ENCODE data around the gene ECM1.

The ECM1 gene

DNA sequence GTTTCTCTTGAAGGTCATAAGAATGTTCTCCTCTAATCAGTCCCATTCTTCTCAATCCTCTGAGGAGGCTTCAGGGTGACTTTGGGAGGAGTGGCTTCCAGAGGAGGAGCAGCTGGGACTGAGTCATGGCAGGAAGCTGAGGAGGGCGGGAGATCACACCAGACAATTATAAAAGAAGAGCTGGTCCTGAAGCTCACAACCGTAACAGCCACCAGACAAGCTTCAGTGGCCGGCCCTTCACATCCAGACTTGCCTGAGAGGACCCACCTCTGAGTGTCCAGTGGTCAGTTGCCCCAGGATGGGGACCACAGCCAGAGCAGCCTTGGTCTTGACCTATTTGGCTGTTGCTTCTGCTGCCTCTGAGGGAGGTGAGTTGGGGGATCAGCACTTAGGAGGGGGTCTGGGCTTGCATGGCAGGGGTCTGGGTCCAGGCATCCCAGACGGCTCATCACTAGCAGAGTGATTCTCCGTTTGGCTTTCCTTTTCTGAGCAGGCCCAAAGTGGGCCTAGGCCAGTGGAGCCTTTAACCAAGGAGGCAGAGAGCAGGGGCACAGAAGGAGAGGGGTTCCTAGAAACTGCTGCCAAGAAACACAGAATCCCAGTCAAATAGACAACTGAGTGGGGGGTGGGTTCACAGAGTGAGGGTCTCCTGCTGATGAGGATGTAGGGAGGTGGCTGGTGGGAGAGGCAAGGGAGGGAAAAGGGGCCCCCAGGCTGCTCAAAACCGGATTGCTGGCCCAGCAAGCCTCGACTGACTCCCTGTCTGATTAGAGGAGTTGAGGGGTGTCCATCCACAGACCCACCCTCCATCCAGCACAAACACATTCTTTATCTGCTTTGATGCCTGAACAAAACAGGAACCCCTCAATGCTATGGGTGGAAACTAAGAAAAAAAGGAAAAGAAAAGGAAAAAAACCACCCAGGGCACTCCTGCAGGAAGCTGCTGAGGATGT, at the start of gene ECM1:
Gene ECM1 (plus strand): TSS at position 198 of the 953 bp plus-strand sequence. CDS start 101 bp downstream, at position 299.
- peak within 1 kb of the TSS; percentile 77 for H3K27ac Mint-ChIP-seq
- H3K27me3 Mint-ChIP-seq: no peaks in the 10 kb centered on the region
- intact Hi-C loops (cut with micrococcal nuclease): no loop called here
- H3K9me3 Mint-ChIP-seq: no peaks in the 10 kb centered on the region
- peak within 1 kb of the TSS; percentile 48 for H3K4me3 Mint-ChIP-seq
- H3K36me3 Mint-ChIP-seq (ENCODE audit: low read depth): peaks cover 76% of the 10 kb centered on the region
- peaks cover 31% of the 10 kb centered on the region for H3K4me1 Mint-ChIP-seq (ENCODE audit: low read depth)

- no peak overlapping the region for H3K27ac Mint-ChIP-seq
- peaks cover 79% of the 10 kb centered on the region for H3K36me3 Mint-ChIP-seq (ENCODE audit: low read depth)
- H3K4me3 Mint-ChIP-seq: no peak overlapping the region
- H3K27me3 Mint-ChIP-seq: no peaks in the 10 kb centered on the region
- no peaks in the 10 kb centered on the region for H3K4me1 Mint-ChIP-seq (ENCODE audit: low read depth)
- H3K9me3 Mint-ChIP-seq: no peaks in the 10 kb centered on the region
- intact Hi-C loops (cut with micrococcal nuclease): loop anchor here (1.0 to 5.0 kb wide), 3 partner anchors 68 to 158 kb away; no protein-coding TSS in a partner anchor
Observed at GRCh38 chr1:150464422-150464826, 43.5 kb upstream of the ECM1 start.

DNA sequence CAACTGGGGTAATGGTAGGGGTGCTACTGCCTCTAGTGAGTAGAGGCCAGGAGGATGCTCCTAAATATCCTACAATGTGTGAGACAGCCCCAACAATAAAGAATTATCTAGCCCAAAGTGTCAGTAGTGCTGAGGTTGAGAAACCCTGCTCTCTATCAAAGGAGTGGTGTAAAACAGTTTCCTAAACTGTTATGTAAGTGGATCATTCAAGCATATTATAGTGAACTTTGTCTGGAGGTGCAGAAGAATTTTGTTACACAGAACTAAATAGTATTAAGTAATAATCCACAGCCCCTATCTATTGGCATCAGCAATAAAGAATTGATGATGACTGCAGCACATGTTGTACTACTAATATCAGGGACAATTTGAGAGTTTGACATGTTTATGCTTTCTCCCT, 40.9 kb upstream of the ECM1 start:
- H3K36me3 Mint-ChIP-seq (ENCODE audit: low read depth): peaks cover 81% of the 10 kb centered on the region

GRCh38 chr1:150469291-150469690, 38.6 kb upstream of the ECM1 start:
- Mint-ChIP-seq H3K36me3 (ENCODE audit: low read depth) (peaks cover 83% of the 10 kb centered on the region), H3K4me1 (ENCODE audit: low read depth) (no peaks in the 10 kb centered on the region), H3K27ac (no peak overlapping the region), H3K27me3 (no peaks in the 10 kb centered on the region), H3K4me3 (no peak overlapping the region), H3K9me3 (no peaks in the 10 kb centered on the region)
- intact Hi-C loops (cut with micrococcal nuclease): no loop called here

More for the DNA sequence above, 40.9 kb upstream of the ECM1 start:
- H3K27me3 Mint-ChIP-seq: no peaks in the 10 kb centered on the region
- H3K4me1 Mint-ChIP-seq (ENCODE audit: low read depth): no peaks in the 10 kb centered on the region
- intact Hi-C loops (cut with micrococcal nuclease): no loop called here
- no peak overlapping the region for H3K4me3 Mint-ChIP-seq
- H3K27ac Mint-ChIP-seq: no peak overlapping the region
- H3K9me3 Mint-ChIP-seq: no peaks in the 10 kb centered on the region

GRCh38 chr1:150472601-150473200, 35.2 kb upstream of the ECM1 start:
- no peaks in the 10 kb centered on the region for H3K9me3 Mint-ChIP-seq
- intact Hi-C loops (cut with micrococcal nuclease): no loop called here
- H3K27me3 Mint-ChIP-seq: no peaks in the 10 kb centered on the region
- no peaks in the 10 kb centered on the region for H3K4me1 Mint-ChIP-seq (ENCODE audit: low read depth)
- no peak overlapping the region for H3K4me3 Mint-ChIP-seq
- no peak overlapping the region for H3K27ac Mint-ChIP-seq
- peaks cover 49% of the 10 kb centered on the region for H3K36me3 Mint-ChIP-seq (ENCODE audit: low read depth)

- Mint-ChIP-seq H3K4me3 (no peak overlapping the region), H3K4me1 (ENCODE audit: low read depth) (no peaks in the 10 kb centered on the region), H3K9me3 (no peaks in the 10 kb centered on the region), H3K36me3 (ENCODE audit: low read depth) (peaks cover 42% of the 10 kb centered on the region), H3K27ac (no peak overlapping the region), H3K27me3 (no peaks in the 10 kb centered on the region)
- intact Hi-C loops (cut with micrococcal nuclease): no loop called here
Observed at GRCh38 chr1:150473659-150474058, 34.2 kb upstream of the ECM1 start.

GRCh38 chr1:150474869-150475268, 33.0 kb upstream of the ECM1 start:
- Mint-ChIP-seq H3K9me3 (no peaks in the 10 kb centered on the region), H3K4me3 (no peak overlapping the region), H3K27ac (no peak overlapping the region), H3K27me3 (peaks cover under 1% of the 10 kb centered on the region), H3K4me1 (ENCODE audit: low read depth) (no peaks in the 10 kb centered on the region), H3K36me3 (ENCODE audit: low read depth) (peaks cover 38% of the 10 kb centered on the region)
- intact Hi-C loops (cut with micrococcal nuclease): no loop called here

- no peak overlapping the region for H3K4me3 Mint-ChIP-seq
- intact Hi-C loops (cut with micrococcal nuclease): no loop called here
- H3K27me3 Mint-ChIP-seq: peaks cover 2% of the 10 kb centered on the region
- H3K27ac Mint-ChIP-seq: no peak overlapping the region
- no peaks in the 10 kb centered on the region for H3K9me3 Mint-ChIP-seq
- H3K36me3 Mint-ChIP-seq (ENCODE audit: low read depth): peaks cover 19% of the 10 kb centered on the region
- no peaks in the 10 kb centered on the region for H3K4me1 Mint-ChIP-seq (ENCODE audit: low read depth)
Observed at GRCh38 chr1:150476754-150477153, 31.2 kb upstream of the ECM1 start.

DNA sequence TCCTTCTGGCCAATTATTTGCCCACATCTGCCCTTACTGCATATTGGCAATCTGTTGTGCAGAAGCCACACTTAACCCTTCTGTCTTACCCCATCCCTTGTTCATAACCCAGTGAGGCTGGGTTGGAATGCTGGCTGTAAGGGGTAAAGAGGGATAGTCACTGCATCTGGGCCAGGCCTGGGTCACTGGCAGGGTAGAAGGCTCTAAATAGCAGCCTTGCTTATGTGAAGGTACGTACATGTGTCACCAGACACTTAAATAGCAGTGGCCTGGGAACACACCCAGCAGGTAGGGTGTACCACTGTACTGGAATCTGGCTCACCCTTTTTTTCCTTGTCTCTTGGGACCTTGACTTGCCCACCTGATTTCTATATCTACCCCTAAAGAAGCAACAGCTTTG, 30.6 kb upstream of the ECM1 start:
- Mint-ChIP-seq H3K27me3 (peaks cover 2% of the 10 kb centered on the region), H3K4me1 (ENCODE audit: low read depth) (no peaks in the 10 kb centered on the region)
- intact Hi-C loops (cut with micrococcal nuclease): no loop called here

DNA sequence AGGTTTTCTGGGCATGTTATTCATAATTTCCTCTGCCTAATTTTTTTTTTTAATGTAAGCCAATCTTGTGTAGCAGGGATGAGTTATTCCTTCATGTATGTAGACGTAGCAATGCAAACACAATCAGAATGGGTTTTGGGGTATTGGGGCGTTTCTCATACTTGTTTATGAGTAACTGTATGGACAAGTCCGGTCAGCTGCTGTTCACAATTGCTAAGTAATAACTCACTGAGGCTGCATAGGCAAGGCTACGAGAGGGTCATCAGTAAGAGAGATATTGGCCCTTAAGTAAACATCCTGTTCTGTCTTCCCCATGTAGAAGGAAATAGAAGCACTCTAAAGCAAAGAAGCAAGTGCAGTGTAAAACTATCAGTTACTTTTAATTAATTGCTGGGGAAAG, 30.2 kb upstream of the ECM1 start:
- Mint-ChIP-seq H3K27ac (no peak overlapping the region), H3K36me3 (ENCODE audit: low read depth) (peaks cover 9% of the 10 kb centered on the region), H3K9me3 (no peaks in the 10 kb centered on the region), H3K4me3 (no peak overlapping the region), H3K4me1 (ENCODE audit: low read depth) (no peaks in the 10 kb centered on the region), H3K27me3 (peaks cover 2% of the 10 kb centered on the region)
- intact Hi-C loops (cut with micrococcal nuclease): no loop called here

More for the DNA sequence above, 30.6 kb upstream of the ECM1 start:
- Mint-ChIP-seq H3K9me3 (no peaks in the 10 kb centered on the region), H3K4me3 (no peak overlapping the region), H3K36me3 (ENCODE audit: low read depth) (peaks cover 13% of the 10 kb centered on the region), H3K27ac (no peak overlapping the region)

DNA sequence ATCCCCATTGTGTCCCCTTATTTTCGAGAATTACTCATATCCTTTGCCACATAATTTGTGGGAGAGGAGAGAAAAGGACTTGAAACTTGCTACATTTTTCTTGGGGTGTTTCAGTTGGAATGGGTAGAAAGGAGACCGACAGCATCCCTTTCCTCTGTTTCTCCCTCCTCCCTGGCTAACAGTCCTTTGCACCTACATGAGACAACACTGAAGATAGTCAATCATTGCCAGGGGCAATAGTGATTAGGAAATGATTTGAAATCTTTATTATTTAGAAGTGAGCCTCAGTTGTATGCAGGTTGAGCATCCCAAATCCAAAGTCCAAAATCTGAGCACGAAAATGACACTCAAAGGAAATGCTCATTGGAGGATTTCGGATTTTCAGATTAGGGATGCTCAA, 28.5 kb upstream of the ECM1 start:
- H3K36me3 Mint-ChIP-seq (ENCODE audit: low read depth): no peaks in the 10 kb centered on the region
- H3K27ac Mint-ChIP-seq: no peak overlapping the region
- H3K4me1 Mint-ChIP-seq (ENCODE audit: low read depth): no peaks in the 10 kb centered on the region
- H3K4me3 Mint-ChIP-seq: no peak overlapping the region
- peaks cover 2% of the 10 kb centered on the region for H3K27me3 Mint-ChIP-seq
- H3K9me3 Mint-ChIP-seq: no peaks in the 10 kb centered on the region
- intact Hi-C loops (cut with micrococcal nuclease): no loop called here

GRCh38 chr1:150479927-150480352, 28.0 kb upstream of the ECM1 start:
- H3K27ac Mint-ChIP-seq: no peak overlapping the region
- intact Hi-C loops (cut with micrococcal nuclease): no loop called here
- H3K9me3 Mint-ChIP-seq: no peaks in the 10 kb centered on the region
- H3K27me3 Mint-ChIP-seq: peaks cover 2% of the 10 kb centered on the region
- peaks cover 2% of the 10 kb centered on the region for H3K4me1 Mint-ChIP-seq (ENCODE audit: low read depth)
- H3K4me3 Mint-ChIP-seq: no peak overlapping the region
- H3K36me3 Mint-ChIP-seq (ENCODE audit: low read depth): no peaks in the 10 kb centered on the region

- H3K4me3 Mint-ChIP-seq: no peak overlapping the region
- no peak overlapping the region for H3K27ac Mint-ChIP-seq
- H3K27me3 Mint-ChIP-seq: peaks cover 2% of the 10 kb centered on the region
- H3K4me1 Mint-ChIP-seq (ENCODE audit: low read depth): peaks cover 16% of the 10 kb centered on the region
- H3K36me3 Mint-ChIP-seq (ENCODE audit: low read depth): peaks cover 20% of the 10 kb centered on the region
- no peaks in the 10 kb centered on the region for H3K9me3 Mint-ChIP-seq
- intact Hi-C loops (cut with micrococcal nuclease): no loop called here
Observed at GRCh38 chr1:150484431-150484830, 23.5 kb upstream of the ECM1 start.

- no peak overlapping the region for H3K4me3 Mint-ChIP-seq
- H3K9me3 Mint-ChIP-seq: no peaks in the 10 kb centered on the region
- intact Hi-C loops (cut with micrococcal nuclease): no loop called here
Observed at GRCh38 chr1:150484861-150485260, 23.0 kb upstream of the ECM1 start.

More at GRCh38 chr1:150484861-150485260, 23.0 kb upstream of the ECM1 start:
- Mint-ChIP-seq H3K36me3 (ENCODE audit: low read depth) (peaks cover 25% of the 10 kb centered on the region), H3K27me3 (peaks cover under 1% of the 10 kb centered on the region), H3K4me1 (ENCODE audit: low read depth) (peaks cover 16% of the 10 kb centered on the region), H3K27ac (no peak overlapping the region)

Measured in dendritic cell treated with granulocyte-macrophage colony-stimulating factor and Interleukin-4, amounts not matched to agents 40 ng/mL and 50 ng/mL, for 4 days (primary cell).